Measurements from ENCODE around the gene CCDC28B.

DNA sequence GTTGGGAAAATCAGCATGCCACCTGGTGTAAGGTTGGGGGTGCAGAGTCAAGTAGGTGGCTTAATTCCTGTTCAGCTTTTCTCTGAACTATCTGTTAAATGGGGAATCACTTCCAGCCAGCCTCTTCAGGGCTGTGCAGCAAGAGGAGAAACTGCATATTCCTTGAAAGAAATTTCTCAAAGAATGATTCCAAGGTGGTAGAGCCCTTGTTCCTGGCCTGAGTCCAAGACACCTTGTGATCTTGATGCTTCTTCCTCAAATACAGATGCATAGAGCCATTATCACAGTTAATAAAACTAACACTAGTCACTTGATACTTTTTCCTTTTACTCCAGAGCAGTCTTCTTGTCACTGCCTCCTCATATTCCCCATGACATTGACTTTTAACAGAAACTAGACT is 15.7 kb upstream of the CCDC28B start:
- TF ChIP-seq POLR2A (IDR thresholded peaks at IDR 0.05) (no peak), CTCF (IDR thresholded peaks at IDR 0.05) (no peak), POLR2AphosphoS5 (IDR thresholded peaks at IDR 0.05) (no peak), EP300 (IDR thresholded peaks at IDR 0.05) (no peak)
